ENCODE results near the gene NRG3.

DNA sequence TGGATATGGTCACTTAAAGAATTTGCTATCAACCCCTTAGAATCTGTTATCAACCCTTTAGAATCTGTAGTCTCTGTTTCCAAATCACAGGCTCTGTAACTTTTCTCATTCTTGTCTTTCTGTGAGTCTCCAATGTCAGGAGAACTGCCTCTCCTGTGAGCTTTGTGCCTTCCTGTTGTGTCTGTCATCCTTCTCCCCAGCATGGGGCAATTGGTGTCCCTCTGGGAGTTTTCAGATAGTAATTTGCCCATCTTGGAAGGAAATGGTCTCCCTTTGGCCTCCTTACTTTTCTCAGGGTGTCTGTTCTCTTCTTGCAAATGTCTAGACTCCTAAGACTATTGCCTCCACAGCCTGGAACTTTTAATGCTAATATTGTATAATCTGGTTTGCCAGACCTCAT lies 521.9 kb downstream of the NRG3 start:
- TF ChIP-seq, protein P1, sequence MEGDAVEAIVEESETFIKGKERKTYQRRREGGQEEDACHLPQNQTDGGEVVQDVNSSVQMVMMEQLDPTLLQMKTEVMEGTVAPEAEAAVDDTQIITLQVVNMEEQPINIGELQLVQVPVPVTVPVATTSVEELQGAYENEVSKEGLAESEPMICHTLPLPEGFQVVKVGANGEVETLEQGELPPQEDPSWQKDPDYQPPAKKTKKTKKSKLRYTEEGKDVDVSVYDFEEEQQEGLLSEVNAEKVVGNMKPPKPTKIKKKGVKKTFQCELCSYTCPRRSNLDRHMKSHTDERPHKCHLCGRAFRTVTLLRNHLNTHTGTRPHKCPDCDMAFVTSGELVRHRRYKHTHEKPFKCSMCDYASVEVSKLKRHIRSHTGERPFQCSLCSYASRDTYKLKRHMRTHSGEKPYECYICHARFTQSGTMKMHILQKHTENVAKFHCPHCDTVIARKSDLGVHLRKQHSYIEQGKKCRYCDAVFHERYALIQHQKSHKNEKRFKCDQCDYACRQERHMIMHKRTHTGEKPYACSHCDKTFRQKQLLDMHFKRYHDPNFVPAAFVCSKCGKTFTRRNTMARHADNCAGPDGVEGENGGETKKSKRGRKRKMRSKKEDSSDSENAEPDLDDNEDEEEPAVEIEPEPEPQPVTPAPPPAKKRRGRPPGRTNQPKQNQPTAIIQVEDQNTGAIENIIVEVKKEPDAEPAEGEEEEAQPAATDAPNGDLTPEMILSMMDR (IDR thresholded peaks at IDR 0.05), result no peak
- no peak for TF ChIP-seq POLR2A (IDR thresholded peaks at IDR 0.05)
- no peak for TF ChIP-seq POLR2AphosphoS5 (IDR thresholded peaks at IDR 0.05)
- no peak for TF ChIP-seq EP300 (IDR thresholded peaks at IDR 0.05)

Measured in gastroesophageal sphincter (tissue), 3 donors.